Neural progenitor cell (in vitro differentiated cells): ENCODE measurements around the gene VARS2.

Source experiments
- CTCF ChIP-seq: fragments of 200-600 bp; sonication (generic); IDR thresholded peaks from 2 replicates; pipeline ENCODE4 v1.5.1; 2017; ENCODE audit warnings: antibody characterized with exemption, mild to moderate bottlenecking
- EZH2 ChIP-seq: fragments of 200-600 bp; sonication (generic); IDR thresholded peaks from 2 replicates; pipeline ENCODE4 v1.6.1; 2017; ENCODE audit warnings: antibody characterized with exemption, mild to moderate bottlenecking, moderate library complexity
- EZH2phosphoT487 ChIP-seq: fragments of 200-600 bp; sonication (generic); IDR thresholded peaks from 2 replicates; pipeline ENCODE4 v1.6.1; 2017; ENCODE audit warnings: antibody characterized with exemption

GRCh38 chr6:30893001-30893591, 20.9 kb upstream of the VARS2 start:
- TF ChIP-seq CTCF (peak; percentile 48), EZH2phosphoT487 (no peak), EZH2 (no peak)
